Amygdala (tissue), 56 donors: Measurements from ENCODE around the gene CPNE4.

Experiments
- DNase-seq, 56 donors: peaks; one replicate each; lab custom pipeline; 2025; lab: John Stamatoyannopoulos, UW

The CPNE4 gene

GRCh38 chr3:131549340-131549739 lies 485.5 kb downstream of the CPNE4 start:
- no peak for DNase-seq

DNA sequence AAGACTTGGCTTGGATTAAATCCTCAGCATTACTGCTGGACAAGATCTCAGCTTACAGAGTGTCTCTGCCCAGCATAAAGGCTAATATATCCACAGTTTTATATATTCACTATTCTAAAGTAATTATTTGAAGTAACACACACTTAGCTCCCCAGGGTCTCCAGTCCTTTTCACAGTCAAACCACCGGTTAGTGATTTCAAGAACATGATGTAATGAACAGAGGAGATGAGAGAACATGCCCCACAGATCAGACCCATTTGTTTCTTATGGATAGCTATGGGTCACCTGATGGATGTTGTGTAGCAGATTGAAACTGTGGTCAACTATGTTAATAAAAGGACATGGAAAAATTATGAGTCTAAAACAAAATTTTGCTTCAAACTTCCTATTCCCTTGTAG lies 487.2 kb downstream of the CPNE4 start:
- DNase-seq, result no peak

DNA sequence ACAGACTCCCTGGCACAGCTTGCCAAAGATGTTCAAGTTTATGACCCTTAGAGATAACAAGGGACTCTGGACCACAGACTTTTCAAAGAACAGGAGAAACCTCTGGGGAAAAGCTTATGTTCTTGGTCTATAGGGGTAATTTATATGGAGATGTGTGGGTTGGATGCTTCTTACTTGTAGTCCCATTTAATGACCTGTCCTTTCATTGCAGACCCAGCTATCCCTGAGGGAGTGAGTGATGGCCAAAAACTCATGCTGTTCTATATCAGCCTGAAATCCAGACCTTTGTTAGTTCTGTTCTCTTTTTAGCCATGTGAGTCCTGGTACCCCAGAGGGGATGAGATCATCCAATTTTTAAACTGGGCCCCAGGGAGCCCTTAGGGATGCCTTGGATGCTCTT lies 488.4 kb downstream of the CPNE4 start:
- DNase-seq, result no peak

GRCh38 chr3:131544557-131544956 lies 490.3 kb downstream of the CPNE4 start:
- no peak for DNase-seq

DNA sequence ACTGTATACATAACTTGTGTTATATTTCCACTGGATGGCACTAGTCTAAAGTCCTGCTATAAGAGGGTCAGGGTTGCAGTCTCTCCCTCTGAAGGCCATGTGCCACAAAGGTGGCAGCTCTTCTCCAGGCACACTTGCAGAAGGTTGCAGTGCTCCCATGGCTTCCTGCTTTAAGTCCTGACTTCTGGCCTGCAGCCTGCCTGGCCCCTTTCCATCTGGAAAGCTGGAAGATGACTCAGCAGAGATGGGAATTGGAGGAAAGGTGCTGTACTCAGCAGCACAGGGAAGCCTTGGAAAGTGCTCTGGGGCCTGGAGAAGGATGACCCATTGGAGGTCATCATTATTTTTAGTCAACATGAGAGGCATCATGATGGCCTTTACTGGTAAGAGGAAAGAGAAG lies 491.1 kb downstream of the CPNE4 start:
- peak in 3 of 56 donors; percentile 0 to 17 (median 4) for DNase-seq

- DNase-seq, result no peak
Measured at GRCh38 chr3:131541288-131541687, 493.5 kb downstream of the CPNE4 start.

- no peak for DNase-seq
Measured at GRCh38 chr3:131540821-131541220, 494.0 kb downstream of the CPNE4 start.

GRCh38 chr3:131540143-131540542 lies 494.7 kb downstream of the CPNE4 start:
- DNase-seq, result no peak

DNA sequence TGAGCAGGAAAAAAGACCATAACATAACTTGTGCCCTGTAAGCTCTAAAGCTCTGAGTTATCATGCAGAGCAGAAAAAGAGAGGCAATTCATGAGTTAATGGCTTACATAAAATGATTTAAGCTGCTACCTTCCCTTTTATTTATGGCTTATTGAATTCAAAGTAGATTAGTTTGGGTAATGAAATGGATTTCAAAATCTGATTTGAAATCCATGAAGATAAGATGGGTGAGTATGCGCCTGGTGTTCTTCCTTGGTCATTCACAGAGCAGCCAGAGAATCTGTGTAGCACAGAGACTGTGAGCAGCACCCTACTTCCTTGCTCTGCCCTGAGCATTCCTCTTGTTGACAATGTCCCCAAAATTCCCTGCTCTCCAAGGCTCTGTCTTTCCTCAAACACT lies 495.8 kb downstream of the CPNE4 start:
- DNase-seq, result no peak

DNA sequence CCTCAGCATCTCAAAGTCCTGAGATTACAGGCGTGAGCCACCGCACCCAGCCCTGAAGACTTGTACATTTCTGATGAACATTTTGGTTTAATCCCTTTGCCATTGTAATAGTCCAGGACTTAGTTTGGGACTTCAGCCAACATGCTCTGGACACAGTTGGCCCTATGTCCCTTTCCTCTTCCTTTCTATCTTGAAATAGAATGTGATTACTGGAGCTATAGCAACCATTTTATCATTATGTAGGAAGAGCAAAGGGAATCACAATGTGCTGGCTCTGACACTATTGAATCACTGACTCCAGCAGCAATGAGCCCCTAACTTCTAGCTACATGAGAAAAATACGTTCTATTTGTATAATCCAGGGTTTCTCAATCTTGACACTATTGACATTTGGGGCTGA lies 497.3 kb downstream of the CPNE4 start:
- DNase-seq, result no peak

- no peak for DNase-seq
Measured at GRCh38 chr3:131535596-131535995, 499.2 kb downstream of the CPNE4 start.

DNA sequence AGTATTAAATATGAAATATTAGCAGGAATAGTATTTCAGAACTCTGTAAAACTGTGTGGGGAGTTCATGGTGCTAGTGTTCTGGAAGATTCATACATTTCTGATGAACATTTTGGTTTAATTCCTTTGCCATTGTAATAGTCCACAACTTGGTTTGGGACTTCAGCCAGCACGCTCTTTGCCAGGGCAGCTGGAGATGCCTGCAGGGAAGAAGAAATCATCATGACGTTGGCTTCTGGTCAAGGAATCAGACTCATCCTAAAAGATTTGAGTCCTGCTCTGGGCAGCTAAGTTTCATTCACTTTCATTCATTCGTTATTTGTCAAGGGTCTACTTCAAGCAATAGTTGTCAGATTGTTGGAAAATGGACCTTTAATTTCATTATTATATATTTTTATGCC lies 499.7 kb downstream of the CPNE4 start:
- DNase-seq, result no peak

DNA sequence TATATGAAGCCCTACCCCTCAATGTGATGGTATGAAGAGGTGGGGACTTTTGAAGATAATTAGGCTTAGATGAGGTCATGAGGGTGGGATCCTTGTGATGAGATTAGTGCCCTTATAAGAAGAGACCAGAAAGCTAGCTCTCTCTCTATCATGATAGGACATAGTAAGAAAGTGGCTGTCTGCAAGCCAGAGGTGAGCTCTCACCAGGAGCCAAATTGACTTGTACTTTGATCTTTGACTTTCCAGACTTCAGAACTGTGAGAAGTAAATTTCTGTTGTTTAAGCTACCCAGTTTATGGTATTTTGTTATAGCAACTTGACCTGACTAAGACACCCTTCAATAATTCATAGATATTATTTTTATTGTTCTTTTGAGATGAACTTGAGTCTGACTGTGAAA lies 502.2 kb downstream of the CPNE4 start:
- DNase-seq, result no peak

DNA sequence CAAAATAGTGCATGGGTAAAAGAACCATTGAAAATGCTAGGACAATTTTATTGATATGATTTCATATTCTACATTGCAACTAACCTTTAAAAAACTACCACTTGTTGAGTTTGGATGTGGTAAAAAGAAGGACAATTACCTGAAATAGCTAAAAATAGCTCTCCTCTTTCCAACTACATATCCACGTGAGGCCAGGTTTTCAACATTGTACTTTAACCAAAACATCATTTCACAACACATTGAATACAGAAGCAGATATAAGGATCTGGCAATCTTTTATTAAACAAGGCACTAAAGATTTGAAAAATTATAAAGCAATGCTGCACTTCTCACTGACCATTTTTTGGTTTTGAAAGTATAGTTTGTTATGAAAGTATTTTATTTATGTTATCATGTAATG lies 504.0 kb downstream of the CPNE4 start:
- no peak for DNase-seq

GRCh38 chr3:131530388-131530787 lies 504.4 kb downstream of the CPNE4 start:
- no peak for DNase-seq

- DNase-seq, result peak in 31 of 56 donors; percentile 1 to 50 (median 15)
Measured at GRCh38 chr3:131526801-131527347, 507.9 kb downstream of the CPNE4 start.

DNA sequence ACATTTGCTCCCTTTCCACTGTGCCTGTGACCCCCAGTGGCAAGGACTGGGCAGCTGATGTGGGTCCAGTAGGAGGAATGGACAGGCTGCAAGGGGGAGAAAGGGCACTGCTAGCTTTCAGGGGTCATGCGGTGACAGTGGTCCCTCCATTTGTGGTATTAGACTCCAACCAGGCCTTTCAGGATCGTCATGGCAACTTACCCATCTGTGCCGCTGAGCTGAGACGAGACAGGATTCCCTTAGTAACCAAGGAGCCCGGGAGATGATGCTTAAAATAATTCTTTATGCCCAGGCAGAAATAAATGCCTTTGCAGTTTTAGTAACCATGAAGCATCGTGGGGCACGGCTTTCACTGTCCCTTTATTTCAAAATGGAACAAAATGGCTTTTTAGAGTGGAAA lies 516.1 kb downstream of the CPNE4 start:
- DNase-seq, result peak in 19 of 56 donors; percentile 1 to 52 (median 9)

- no peak for DNase-seq
Measured at GRCh38 chr3:131505421-131505820, 529.4 kb downstream of the CPNE4 start.

GRCh38 chr3:131503320-131503635 lies 531.5 kb downstream of the CPNE4 start:
- DNase-seq, result peak in 1 of 56 donors; percentile 6

GRCh38 chr3:131502530-131503319 lies 532.1 kb downstream of the CPNE4 start, which contains the start of gene MRPL3:
MRPL3 (minus strand) TSS chr3:131502971; CDS start chr3:131502821, 150 bp downstream.
- peak; percentile 33 to 90 (median 73) for DNase-seq

GRCh38 chr3:131501949-131502348 lies 532.9 kb downstream of the CPNE4 start:
- DNase-seq, result no peak

- no peak for DNase-seq
Measured at GRCh38 chr3:131494706-131495105, 540.1 kb downstream of the CPNE4 start.
